Epithelial cell of alveolus of lung (primary cell): ENCODE data around the gene FLG. TPM values are rescaled to one million over a fixed set of nuclear protein-coding genes. Genes with fewer than 3 reads are reported as not detected.

ENCODE experiments used
- total RNA-seq: library from RNA; depleted of rRNA; stranded (reverse); fragments of >200 nt; gene quantifications from 2 replicates; pipeline ENCODE4 v1.2.1, GENCODE V29; 2015

The FLG gene
- total RNA-seq, result under 0.01 TPM in 1 of 2 replicates, not detected in the other

GRCh38 chr1:152325111-152325510 lies at the start of gene FLG:
TSS of gene FLG (minus strand) at chr1:152325239. CDS start at chr1:152315456, 9,783 bp downstream.

DNA sequence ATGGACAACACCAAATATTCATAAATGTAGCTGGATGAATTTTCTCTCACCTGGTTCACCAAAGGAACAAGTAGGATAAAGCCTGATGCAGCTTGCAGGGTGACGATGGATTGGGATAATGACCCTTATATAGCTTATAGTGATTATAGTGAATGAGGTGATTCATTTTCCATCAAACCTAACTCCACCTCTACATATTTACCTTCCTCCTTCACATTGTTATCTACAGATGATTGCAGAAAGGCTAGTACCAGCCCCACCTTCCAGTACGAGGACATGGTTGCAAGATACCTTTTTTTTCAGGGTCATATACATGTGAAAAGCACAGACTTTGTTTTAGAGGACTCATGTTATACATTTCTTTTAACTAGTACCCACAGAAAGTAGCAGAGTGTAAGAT lies 34.9 kb upstream of the FLG start, which contains the start of gene FLG2:
Gene FLG2, minus strand, starts transcription at position 101 of the 400 bp plus-strand sequence. CDS start 1,122 bp downstream, outside the sequence.

Other genes starting within 250 kb of the FLG start
- not detected in 2 replicates for gene TCHHL1, start 236.2 kb downstream of the FLG start, total RNA-seq
- under 0.01 TPM in 1 of 2 replicates, not detected in the other for gene TCHH, start 209.8 kb downstream of the FLG start, total RNA-seq
- not detected in 2 replicates for gene RPTN, start 166.0 kb downstream of the FLG start, total RNA-seq
- gene HRNR, start 101.0 kb downstream of the FLG start, total RNA-seq, result not detected in 2 replicates
- gene FLG2, start 34.8 kb upstream of the FLG start, total RNA-seq, result not detected in 2 replicates
- gene CRNN, start 89.0 kb upstream of the FLG start, total RNA-seq, result not detected in 2 replicates
- not detected in 2 replicates for gene LCE5A, start 185.6 kb upstream of the FLG start, total RNA-seq
- gene CRCT1, start 189.2 kb upstream of the FLG start, total RNA-seq, result not detected in 2 replicates
- gene LCE3E, start 241.5 kb upstream of the FLG start, total RNA-seq, result not detected in 2 replicates